Measurements from ENCODE around the gene MICAL3. TPM values are rescaled to one million over a fixed set of nuclear protein-coding genes. Genes with fewer than 3 reads are reported as not detected.

Gene MICAL3
- total RNA-seq, 3 donors from 2014 or later (not counting 1 experiment from before 2014, with no cell fraction given): 17.1 to 36.3 (median 34.3) TPM

GRCh38 chr22:17838180-17838865 lies 186.0 kb downstream of the MICAL3 start:
- Mint-ChIP-seq H3K4me1 (peaks cover 0 to 10% of the 10 kb centered on the region in 2 donors), H3K27me3 (ENCODE audit: low read depth in 2 of 2) (no peaks in the 10 kb centered on the region), H3K4me3 (no peak overlapping the region), H3K27ac (no peak overlapping the region), H3K9me3 (no peaks in the 10 kb centered on the region), H3K36me3 (no peaks in the 10 kb centered on the region)
- Histone ChIP-seq H3K4me3 (ENCODE audit: low read length) (no peak overlapping the region), H3K4me1 (ENCODE audit: control insufficient read depth, insufficient read depth, low read length) (peaks cover 16% of the 10 kb centered on the region), H3K36me3 (ENCODE audit: control insufficient read depth, insufficient read depth, low read length) (peaks cover 19% of the 10 kb centered on the region), H3K9me3 (ENCODE audit: control insufficient read depth, insufficient read depth, low read length) (no peaks in the 10 kb centered on the region), H3K27ac (ENCODE audit: low read length) (no peak overlapping the region), H3K27me3 (ENCODE audit: control insufficient read depth, insufficient read depth, low read length) (no peaks in the 10 kb centered on the region)
- intact Hi-C loops (cut with micrococcal nuclease): no loop called here
- TF ChIP-seq CTCF (IDR thresholded peaks at IDR 0.05): no peak
- DNase-seq: no peak
- WGBS (ENCODE audit: insufficient coverage): 97% methylated on average over 13 of the region's 13 CpGs
- no peak for ATAC-seq

- 91% methylated on average over 14 of the region's 14 CpGs for WGBS (ENCODE audit: insufficient coverage)
- no peaks in the 10 kb centered on the region for H3K27me3 Mint-ChIP-seq (ENCODE audit: low read depth in 2 of 2)
These were observed 187.2 kb downstream of the MICAL3 start for GRCh38 chr22:17836992-17837742.

GRCh38 chr22:17835256-17835655 lies 189.1 kb downstream of the MICAL3 start:
- H3K36me3 Mint-ChIP-seq: no peaks in the 10 kb centered on the region
- no peak overlapping the region for H3K27ac ChIP-seq (ENCODE audit: low read length)

More at GRCh38 chr22:17836992-17837742, 187.2 kb downstream of the MICAL3 start:
- Mint-ChIP-seq H3K4me3 (no peak overlapping the region), H3K9me3 (no peaks in the 10 kb centered on the region), H3K27ac (no peak overlapping the region), H3K4me1 (peaks cover 0 to 1% of the 10 kb centered on the region in 2 donors), H3K36me3 (no peaks in the 10 kb centered on the region)
- no peak for TF ChIP-seq CTCF (IDR thresholded peaks at IDR 0.05)
- H3K27me3 ChIP-seq (ENCODE audit: control insufficient read depth, insufficient read depth, low read length): no peaks in the 10 kb centered on the region
- peaks cover 19% of the 10 kb centered on the region for H3K36me3 ChIP-seq (ENCODE audit: control insufficient read depth, insufficient read depth, low read length)
- no peak overlapping the region for H3K27ac ChIP-seq (ENCODE audit: low read length)
- H3K4me1 ChIP-seq (ENCODE audit: control insufficient read depth, insufficient read depth, low read length): peaks cover 10% of the 10 kb centered on the region
- no peaks in the 10 kb centered on the region for H3K9me3 ChIP-seq (ENCODE audit: control insufficient read depth, insufficient read depth, low read length)
- no peak overlapping the region for H3K4me3 ChIP-seq (ENCODE audit: low read length)
- DNase-seq (no peak), ATAC-seq (no peak)
- intact Hi-C loops (cut with micrococcal nuclease): no loop called here

More at GRCh38 chr22:17835256-17835655, 189.1 kb downstream of the MICAL3 start:
- no peaks in the 10 kb centered on the region for H3K27me3 Mint-ChIP-seq (ENCODE audit: low read depth in 2 of 2)
- no peaks in the 10 kb centered on the region for H3K9me3 Mint-ChIP-seq
- no peak for ATAC-seq
- no peak overlapping the region for H3K4me3 Mint-ChIP-seq
- Histone ChIP-seq H3K27me3 (ENCODE audit: control insufficient read depth, insufficient read depth, low read length) (no peaks in the 10 kb centered on the region), H3K36me3 (ENCODE audit: control insufficient read depth, insufficient read depth, low read length) (peaks cover 14% of the 10 kb centered on the region), H3K4me3 (ENCODE audit: low read length) (no peak overlapping the region), H3K4me1 (ENCODE audit: control insufficient read depth, insufficient read depth, low read length) (no peaks in the 10 kb centered on the region), H3K9me3 (ENCODE audit: control insufficient read depth, insufficient read depth, low read length) (no peaks in the 10 kb centered on the region)
- H3K4me1 Mint-ChIP-seq: peaks cover under 1% of the 10 kb centered on the region in 2 donors
- DNase-seq: no peak
- no peak overlapping the region for H3K27ac Mint-ChIP-seq
- 94% methylated on average over 6 of the region's 6 CpGs for WGBS (ENCODE audit: insufficient coverage)
- intact Hi-C loops (cut with micrococcal nuclease): no loop called here
- no peak for TF ChIP-seq CTCF (IDR thresholded peaks at IDR 0.05)

Measured in natural killer cell (primary cell).